Caki2 (cell line): ENCODE results near the gene CDC25B. TPM values are rescaled to one million over a fixed set of nuclear protein-coding genes. Genes with fewer than 3 reads are reported as not detected.
A peak's percentile ranks its signal among the peaks of the same experiment; 100 is the strongest.

ENCODE experiments used
- DNase-seq: peaks from one replicate; pipeline ENCODE4 v3.0.0-alpha.2; 2015; ENCODE audit warnings: low read depth
- in situ Hi-C: cut with HindIII; loops from 2 replicates; pipeline ENCODE4 v1.10.0; 2016; ENCODE audit warnings: low sequenced_read_pairs, low pct_unique_long_range_greater_than_20kb, mixed read lengths
- total RNA-seq: library from RNA; depleted of rRNA; stranded (reverse); fragments of >200 nt; shearing (Covaris generic); gene quantifications from 2 replicates; pipeline ENCODE4 v1.2.3, GENCODE V29; 2014; ENCODE audit warnings: low replicate concordance

The CDC25B gene
- total RNA-seq, 1 experiment from 2014 or later, result 34.1 TPM

DNA sequence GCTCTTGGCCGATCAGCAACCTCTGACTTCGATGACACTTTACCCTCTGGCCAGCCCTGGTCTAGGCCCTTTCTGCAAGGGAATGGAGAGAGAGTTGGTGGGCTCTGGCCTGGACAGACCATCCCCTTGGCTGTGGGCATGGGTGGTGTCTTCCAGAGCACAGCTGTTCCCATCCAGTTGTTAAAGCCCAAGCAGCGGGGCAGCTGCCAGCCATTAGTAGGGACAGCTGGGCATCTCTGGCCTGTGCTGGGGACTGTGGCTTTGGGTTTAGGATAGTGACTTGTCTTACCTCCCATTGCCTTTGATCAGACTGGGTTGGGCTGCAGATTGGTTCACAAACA lies 2.8 kb downstream of the CDC25B start:
- no peak for DNase-seq
- in situ Hi-C loops, result no loop called here

DNA sequence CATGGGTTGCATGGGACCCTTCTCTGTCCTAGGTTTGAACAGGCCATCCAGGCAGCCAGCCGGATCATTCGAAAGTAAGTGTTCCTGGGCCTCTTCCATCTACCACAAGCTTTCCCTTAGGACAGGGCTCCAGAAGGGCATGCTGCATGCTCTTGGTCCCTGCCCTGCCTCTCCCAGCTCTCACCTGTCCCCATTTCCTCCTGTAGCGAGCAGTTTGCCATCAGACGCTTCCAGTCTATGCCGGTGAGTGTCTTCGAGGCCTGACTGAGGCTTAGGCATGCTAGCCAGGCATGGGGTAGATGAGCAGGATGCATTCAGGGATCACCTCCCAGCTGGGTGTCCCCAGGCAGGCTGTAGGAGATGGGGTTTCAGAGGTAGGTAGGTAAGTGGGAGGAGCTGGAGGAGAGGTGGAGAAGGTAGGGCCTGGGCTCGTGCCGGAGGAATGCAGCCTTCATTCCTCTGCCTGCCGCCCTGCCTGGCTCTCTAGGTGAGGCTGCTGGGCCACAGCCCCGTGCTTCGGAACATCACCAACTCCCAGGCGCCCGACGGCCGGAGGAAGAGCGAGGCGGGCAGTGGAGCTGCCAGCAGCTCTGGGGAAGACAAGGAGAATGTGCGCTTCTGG lies 4.3 kb downstream of the CDC25B start:
- in situ Hi-C loops, result no loop called here
- DNase-seq, result no peak

DNA sequence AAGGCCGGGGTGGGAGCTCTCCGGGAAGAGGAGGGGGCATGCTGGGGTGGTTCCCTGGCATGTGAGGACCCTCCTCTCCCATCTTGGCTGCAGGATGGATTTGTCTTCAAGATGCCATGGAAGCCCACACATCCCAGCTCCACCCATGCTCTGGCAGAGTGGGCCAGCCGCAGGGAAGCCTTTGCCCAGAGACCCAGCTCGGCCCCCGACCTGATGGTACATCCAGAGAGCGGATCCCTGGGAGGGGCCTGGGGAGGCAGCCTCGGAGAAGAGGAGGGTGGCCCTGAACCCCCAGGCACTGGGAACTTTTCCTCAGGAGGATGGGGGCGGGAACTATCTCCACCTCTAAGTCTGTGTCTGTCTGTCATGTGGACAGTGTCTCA lies 4.8 kb downstream of the CDC25B start:
- DNase-seq, result no peak
- in situ Hi-C loops, result no loop called here

DNA sequence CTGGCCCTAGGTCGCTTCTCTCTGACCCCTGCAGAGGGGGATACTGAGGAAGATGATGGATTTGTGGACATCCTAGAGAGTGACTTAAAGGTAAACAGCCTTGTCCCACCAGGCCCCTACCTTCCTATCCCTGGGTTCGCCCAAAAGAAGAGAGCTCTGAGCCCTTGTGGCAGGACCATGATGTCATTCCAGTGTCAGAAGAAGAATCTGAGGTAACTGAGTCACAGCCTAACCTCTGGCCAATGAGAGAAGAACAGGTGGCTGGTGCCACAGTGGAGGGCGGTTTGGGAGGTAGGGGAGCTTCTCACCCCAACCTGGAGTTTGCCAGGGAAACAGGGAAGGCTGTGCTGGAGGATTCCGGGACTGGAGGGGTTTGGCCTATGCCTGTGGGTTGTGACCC lies 5.2 kb downstream of the CDC25B start:
- in situ Hi-C loops, result no loop called here
- DNase-seq, result no peak

DNA sequence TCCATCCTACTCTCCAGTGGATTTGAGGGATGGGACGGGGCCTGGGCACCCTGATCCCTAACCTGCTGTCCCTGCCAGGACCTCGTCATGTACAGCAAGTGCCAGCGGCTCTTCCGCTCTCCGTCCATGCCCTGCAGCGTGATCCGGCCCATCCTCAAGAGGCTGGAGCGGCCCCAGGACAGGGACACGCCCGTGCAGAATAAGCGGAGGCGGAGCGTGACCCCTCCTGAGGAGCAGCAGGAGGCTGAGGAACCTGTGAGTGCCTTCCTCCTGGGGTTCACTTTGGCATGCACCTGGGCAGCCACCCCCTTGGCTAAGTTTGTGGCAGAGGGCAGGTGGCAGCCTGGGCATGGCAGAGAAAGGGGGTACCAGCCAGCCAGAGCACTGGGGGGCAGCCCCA lies 5.7 kb downstream of the CDC25B start:
- DNase-seq, result no peak
- in situ Hi-C loops, result no loop called here

DNA sequence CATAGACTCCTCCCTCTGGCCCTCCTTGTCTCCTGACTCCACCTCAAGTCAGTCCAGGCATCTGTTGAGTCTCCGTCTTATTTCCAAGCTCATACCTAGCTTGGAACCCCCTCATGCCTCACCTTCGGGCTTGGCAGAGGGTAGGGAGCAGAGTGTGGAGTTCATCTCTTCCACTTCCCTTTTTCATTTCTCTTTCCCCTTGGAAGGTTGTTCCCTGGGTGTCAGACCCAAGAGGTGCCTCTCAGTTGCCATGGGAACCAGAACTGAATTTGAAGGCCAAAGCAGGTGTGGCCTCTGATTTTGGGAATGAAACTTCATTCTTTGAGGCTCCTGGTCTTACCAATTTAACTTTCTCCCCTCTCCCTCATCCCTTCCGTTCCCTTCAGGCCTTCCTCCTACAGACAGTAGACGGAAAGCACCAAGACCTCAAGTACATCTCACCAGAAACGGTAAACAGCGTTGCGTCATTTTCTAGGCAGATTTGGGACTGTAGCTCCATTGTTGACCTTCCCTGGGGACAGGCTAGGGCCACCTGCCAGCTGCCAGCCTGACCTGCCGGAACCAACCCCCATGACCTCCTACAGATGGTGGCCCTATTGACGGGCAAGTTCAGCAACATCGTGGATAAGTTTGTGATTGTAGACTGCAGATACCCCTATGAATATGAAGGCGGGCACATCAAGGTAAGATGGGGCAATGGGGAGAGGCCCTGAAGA lies 6.6 kb downstream of the CDC25B start:
- in situ Hi-C loops, result no loop called here

DNA sequence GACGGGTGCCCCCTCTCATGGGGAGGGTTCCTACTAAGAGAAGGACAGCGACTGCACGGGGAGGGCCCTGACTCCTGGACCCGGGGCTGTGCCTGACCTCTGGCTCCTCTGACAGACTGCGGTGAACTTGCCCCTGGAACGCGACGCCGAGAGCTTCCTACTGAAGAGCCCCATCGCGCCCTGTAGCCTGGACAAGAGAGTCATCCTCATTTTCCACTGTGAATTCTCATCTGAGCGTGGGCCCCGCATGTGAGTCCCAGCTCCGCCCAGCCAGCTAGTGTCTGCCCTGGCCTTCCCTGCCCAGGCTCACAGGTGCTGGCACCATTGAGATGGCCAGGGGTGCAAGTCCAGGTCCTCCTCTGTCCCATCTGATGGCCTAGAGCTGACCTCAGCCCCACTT lies 7.2 kb downstream of the CDC25B start:
- DNase-seq, result no peak
- in situ Hi-C loops, result no loop called here

More for the DNA sequence above, 6.6 kb downstream of the CDC25B start:
- DNase-seq, result no peak

DNA sequence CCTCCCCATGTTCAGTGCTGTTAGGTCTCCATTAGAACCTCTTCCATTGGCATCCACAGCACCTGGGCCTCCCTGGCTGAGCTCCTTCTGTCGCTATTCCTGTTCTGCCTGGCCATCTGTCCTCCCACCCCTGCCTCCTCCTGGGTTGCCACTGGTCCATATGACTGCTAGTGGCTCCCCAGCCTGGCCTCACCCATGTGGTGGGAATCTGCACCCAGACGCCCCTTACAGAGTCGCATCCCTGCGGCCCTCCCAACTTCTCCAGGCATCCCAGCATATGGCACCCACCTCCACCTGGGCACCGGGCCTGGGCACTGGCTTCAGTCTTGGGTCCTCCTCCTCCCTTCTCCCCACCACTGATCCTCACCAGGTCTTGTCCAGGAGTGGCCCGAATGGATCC lies 7.7 kb downstream of the CDC25B start:
- in situ Hi-C loops, result no loop called here
- DNase-seq, result no peak

DNA sequence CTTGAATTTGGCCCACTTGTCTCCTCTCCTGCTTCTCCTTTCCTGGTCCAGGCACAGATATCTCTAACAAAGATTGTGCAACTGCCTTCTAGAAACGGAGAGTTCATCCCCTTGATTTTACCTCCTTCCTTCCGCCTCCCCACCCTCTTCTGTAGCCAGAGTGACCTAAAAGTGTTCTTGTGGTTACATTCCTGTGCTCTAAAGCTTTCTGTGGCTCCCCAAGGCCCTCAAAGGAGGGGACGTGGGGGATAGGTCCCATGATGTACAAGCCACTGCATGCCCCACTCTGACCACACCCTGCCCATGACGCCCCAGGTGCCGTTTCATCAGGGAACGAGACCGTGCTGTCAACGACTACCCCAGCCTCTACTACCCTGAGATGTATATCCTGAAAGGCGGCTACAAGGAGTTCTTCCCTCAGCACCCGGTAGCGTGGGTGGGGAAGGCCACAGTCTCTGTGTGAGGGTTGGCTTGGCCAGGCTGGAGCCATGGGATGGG lies 8.2 kb downstream of the CDC25B start:
- in situ Hi-C loops, result no loop called here
- no peak for DNase-seq

DNA sequence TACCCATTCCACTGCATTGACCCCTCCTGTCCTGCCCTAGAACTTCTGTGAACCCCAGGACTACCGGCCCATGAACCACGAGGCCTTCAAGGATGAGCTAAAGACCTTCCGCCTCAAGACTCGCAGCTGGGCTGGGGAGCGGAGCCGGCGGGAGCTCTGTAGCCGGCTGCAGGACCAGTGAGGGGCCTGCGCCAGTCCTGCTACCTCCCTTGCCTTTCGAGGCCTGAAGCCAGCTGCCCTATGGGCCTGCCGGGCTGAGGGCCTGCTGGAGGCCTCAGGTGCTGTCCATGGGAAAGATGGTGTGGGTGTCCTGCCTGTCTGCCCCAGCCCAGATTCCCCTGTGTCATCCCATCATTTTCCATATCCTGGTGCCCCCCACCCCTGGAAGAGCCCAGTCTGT lies 8.7 kb downstream of the CDC25B start:
- in situ Hi-C loops, result no loop called here
- DNase-seq, result no peak

DNA sequence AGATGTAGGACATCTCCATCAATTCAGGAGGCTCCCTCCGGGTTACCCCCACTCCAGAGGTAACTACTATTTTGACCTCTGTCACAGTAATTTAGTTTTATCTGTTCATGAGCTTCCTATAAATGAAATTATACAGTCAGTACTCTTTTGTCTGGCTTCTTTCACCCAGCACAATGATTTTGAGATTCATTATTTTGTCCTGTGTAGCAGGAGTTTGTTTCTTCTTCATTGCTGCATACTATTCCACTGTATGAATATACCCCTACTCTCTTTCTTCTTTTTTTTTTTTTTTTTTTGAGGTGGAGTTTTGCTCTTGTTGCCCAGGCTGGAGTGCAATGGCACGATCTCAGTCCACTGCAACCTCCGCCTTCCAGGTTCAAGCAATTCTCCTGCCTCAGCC lies 12.4 kb downstream of the CDC25B start:
- no peak for DNase-seq
- in situ Hi-C loops, result no loop called here

DNA sequence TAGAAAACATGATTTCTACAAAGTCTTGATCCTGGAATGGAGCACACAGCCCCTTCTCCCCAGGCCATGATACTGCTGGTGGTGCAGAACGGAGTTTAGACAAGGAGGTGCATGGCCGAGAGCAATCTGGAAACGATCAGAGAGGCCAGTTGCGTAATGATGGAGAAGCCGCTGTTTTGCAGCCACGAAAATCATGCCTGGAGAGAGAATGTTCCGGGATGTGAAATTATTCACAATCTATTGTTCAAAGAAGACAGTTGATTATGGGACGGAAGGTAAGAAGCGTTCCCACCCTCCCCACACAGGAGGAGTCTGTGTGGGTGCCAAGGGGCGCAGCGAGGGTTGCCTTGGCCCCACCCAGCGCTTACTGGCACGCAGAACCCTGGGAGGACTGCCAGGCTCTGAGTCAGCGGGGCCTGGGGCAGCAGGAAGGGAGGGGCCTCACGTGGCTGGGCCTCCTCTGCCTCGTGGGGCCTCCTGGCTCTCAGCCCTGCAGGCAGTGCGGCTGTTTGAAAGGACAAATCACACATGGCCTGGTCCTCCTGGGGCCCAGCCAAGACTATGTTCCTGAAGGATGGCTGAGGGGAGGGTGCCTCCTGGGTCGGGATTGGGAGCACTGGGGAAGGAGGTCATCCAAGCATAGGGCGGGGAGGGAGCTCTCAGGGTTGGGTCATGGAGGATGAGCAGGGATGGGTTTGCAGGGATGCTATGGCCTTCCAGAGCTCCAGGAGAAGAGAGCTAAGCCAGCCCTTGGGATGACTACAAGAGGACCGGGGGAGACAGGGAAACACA lies 15.6 kb downstream of the CDC25B start:
- peak; percentile 100 for DNase-seq
- in situ Hi-C loops, result no loop called here

DNA sequence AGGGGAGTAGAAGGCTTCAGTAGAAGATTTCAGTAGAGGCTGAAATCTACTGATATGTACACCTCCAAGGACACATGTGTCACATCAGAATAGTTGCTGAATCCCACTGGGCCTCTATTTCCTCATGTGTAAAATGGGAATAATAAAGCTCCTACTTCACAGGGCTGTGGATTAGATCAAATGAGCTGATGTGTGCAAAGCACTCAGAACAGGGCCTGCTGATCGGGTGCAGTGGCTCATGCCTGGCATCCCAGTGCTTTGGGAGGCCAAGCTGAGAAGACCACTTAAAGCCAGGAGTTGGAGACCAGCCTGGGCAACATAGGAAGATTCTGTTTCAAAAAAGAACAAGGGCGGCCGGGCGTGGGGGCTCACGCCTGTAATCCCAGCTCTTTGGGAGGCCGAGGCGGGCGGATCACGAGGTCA lies 16.2 kb downstream of the CDC25B start:
- in situ Hi-C loops, result no loop called here
- no peak for DNase-seq

DNA sequence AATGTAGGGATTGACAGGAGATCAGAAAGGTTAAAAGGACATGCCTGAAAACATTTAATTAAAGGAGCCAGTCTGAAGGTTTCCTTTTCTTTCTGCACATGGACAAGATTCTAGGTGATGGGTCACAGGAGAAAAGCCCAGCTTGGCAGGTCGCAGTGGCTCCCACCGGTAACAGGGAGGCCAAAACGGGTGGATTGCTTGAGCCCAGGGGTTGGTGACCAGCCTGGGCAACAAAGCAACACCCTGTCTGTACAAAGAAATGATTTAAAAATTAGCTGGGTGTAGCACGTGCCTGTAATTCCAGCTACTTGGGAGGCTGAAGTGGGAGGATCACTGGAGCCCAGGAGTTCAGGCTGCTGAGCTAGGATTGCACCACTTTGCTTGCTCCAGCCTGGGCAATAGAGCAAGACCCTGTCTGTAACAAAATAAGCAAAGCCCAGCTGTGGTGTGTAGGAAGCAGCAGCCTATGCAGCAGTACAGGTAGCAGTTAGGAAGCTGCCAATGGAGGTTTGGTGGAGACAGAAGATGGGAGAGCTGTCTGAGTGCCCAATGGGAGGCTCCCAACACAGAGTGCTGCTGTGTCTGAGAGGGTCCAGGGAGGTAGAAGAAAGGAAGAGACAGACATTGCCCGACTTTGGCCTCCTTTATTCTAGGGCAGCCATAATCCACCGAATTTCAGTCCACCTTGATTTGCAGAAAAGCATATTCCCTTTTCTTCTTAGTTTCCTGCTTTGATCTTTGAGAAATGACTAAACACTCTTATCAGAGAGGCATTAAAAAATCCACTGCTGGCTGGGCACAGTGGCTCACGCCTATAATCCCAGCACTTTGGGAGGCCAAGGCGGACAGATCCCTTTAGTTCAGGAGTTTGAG lies 17.1 kb downstream of the CDC25B start:
- peak; percentile 39 for DNase-seq
- in situ Hi-C loops, result no loop called here

DNA sequence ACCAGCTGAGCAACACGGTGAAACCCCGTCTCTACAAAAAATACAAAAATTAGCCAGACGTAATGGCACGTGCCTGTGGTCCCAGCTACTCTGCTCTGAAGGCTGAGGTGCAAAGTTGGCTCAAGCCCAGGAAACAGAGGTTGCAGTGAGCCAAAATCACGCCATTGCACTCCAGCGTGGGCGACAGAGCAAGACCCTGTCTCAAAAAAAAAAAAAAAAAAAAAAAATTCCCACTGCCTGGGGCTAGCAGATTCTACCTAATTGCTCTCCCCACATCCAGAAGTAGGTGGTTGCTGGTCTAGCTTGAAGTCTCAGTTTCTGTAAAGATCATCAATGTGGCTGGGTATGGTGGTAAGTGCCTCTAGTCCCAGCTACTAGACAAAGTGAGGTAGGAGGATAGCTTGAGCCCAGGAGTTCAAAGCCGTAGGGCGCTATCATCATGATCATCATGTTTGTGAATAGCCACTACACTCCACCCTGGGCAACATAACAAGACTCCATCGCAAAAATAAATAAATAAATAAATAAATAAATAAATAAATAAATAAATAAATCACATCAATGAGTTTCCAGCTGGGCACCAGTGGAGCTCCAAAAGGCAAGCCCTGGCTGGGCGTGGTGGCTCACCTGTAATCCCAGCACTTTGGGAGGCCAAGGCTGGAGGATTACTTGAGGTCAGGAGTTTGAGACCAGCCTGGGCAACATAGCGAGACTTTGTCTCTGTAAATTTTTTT lies 17.9 kb downstream of the CDC25B start:
- in situ Hi-C loops, result no loop called here
- DNase-seq, result no peak

DNA sequence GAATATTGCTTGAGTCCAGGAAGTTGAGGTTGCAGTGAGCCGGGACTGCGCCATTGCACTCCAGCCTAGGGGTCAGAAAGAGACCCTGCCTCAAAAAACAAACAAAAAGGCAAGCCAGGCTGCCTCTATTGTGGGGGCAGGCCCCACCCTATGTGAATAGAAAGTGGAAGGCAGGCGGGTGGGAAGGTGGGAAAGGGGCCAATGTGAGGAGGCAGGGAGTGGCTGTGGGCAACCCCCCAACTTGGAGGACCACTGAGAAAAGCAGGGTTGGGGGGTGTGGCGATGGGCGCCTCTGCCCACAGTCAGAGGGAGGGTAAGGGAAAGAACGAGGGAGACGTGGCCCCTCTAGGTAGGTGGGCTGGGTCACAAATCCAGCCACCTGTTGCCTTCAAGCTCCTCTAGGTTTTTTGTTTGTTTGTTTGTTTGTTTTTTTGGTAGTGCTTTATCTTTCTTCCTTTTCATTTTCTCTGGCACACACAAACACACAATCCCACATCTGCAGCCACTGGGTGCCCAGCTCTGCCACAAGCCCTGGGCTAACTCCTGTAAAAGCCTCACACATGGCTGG lies 18.9 kb downstream of the CDC25B start:
- DNase-seq, result no peak
- in situ Hi-C loops, result no loop called here

DNA sequence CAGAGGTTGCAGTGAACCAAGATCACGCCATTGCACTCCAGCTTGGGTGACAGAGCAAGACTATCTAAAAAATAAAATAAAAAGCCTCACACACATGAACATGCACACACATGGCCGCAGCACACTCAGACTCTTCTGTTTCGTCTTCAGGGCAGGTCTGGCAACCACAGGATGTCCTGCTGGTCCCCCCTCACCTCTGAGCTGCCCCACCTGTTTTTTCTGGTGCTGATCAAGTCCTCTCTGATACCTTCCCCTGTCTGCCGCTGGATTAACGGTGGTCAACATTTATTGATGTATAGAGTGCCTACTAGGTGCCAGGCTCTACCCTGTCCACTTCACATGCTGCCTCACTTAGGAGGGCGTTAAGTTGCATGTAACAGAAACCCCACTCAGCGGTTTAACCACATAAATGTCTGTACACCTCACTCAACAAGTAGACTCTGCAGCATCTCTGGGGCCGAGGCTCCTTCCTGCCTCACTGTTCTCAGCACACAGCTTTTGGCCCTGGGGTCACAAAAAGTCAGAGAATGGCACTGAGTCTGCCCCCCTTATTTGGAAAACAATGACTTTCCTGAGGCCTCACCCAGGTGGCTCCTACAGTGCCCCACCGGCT lies 19.7 kb downstream of the CDC25B start:
- in situ Hi-C loops, result no loop called here
- DNase-seq, result no peak
